Inflammatory macrophage treated with lipopolysaccharide for 4 hours (primary cell): ENCODE data around the gene SOCS2.
A peak's percentile ranks its signal among the peaks of the same experiment; 100 is the strongest.
"Not testable (repeated sequence)": the region's sequence is repeated elsewhere in the genome, so short reads cannot be mapped to it uniquely, and the experiment has no call there.

Experiments used
- DNase-seq: peaks from one replicate; pipeline ENCODE4 v3.0.0-alpha.2; 2020

The SOCS2 gene, protein sequence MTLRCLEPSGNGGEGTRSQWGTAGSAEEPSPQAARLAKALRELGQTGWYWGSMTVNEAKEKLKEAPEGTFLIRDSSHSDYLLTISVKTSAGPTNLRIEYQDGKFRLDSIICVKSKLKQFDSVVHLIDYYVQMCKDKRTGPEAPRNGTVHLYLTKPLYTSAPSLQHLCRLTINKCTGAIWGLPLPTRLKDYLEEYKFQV

DNA sequence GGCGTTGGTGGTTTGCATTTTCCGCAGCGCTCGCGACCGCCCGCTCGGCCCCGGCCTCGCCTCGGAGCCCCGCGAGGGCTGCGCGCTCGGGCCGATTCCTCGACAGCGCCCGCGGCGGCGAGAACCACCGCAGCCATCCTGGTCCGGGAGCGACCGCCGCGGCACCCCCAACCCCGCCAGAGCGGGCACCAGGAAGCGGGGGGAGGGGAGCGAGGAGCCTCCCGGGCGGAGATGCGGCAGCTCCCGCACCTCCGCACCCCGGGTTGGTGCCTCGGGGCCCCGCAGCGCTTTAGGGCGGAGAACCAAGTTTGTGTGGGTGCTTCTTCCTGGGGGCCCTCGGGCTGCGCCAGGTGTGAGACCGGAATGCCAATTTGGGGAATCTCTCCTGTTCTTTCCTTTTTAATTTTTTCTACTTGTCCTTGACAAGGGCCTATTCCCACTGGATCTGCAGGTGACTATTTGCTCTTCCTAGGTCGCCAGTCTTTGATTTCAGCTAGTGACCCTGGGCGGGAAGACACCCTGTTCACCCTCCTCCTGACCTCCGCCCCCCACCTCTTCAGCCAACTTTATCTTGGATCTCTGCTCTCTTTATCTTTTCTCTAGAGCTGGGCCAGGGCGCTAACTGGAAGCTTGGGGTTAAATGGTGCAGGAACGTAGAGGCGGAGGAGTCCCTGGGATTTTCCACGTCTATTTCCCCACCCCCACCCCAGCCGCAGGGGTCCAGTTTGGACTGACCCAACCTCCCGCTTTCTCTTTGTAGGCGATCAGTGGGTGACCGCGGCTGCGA lies at the start of gene SOCS2:
Gene SOCS2, plus strand, starts transcription at position 751 of the 787 bp plus-strand sequence. CDS start 223 bp downstream, outside the sequence.
- DNase-seq, result no peak

DNA sequence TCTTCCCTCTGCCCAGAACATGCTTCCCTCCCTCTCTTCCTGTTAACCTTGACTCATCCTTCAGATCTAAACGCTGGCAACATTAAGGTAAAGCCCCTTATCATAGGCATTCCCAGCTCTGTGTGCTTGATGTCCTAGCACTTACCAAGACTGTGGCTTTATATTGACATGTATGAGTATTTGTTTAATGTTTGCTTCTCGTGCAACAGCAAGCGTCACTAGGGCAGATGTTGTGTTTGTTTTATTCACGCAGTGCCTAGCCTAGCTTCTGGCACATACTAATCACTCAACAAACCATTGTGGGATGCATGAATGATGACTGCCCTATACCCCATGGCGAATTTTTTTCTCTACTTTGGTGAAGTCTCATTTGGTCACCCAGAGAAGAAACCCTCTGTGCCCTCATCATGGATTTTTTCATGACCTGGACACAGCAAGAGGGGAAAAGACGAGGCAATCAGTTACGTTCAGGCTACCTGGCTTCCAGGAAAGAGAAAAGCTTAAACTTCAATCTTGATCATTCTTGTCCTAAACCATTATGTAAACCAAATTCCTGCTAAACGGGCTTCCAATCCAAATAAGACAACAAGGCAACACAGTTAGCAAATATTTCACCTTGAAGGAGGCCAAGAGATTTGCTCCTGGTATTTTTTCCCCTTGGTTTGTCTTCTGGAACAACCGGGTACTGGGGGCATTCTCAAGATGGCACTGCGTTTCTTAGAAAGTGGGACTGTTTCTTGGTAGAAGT lies 47.9 kb upstream of the SOCS2 start:
- DNase-seq, result no peak

DNA sequence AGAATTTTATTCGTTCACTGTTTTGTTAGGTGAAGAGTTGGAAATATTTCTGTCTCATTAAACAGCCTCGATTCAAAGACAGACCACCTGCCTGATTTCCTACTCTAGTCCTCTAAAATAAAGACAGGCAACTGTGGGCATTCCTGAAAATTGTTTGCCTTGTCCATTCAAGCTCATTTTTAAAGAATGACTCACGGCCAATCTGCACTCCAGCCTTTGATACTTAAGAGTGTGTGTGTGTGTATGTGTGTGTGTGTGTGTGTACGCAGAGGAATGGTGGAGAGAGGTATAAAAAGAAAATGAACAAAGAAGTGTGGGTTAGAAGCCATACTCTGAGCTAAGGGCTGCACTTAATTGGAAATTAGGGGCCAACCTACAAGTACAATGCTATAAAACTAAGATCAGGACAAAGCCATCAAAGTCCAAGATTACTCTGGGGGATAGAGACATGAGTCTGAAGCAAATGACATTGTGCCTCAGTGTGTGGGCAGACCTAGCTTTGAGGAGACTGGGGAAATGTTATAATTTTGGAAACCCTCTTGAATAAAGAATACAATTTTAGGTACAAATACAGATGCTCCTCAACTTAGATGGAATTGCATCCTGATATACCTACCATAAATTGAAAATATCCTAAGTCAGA lies 45.6 kb upstream of the SOCS2 start:
- DNase-seq, result no peak

DNA sequence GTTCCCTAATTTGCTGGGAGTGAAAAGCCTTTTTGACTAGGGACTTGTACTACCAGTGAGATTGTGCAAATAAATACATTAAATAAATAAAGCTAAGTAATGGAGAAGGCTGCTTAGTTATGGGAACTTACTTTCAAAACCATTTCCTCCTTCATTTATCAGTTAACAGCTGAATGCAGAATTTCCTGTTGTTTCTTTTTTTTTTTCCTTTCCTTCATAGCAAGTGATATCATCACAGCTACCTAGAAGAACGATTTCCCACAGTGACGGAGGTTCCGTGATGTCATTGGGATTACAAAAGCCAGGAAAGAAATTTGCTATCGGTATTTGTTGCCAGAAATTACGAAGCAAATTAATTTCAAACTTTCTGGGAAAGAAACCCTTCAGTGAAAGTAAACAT lies 42.1 kb upstream of the SOCS2 start:
- peak; percentile 51 for DNase-seq

DNA sequence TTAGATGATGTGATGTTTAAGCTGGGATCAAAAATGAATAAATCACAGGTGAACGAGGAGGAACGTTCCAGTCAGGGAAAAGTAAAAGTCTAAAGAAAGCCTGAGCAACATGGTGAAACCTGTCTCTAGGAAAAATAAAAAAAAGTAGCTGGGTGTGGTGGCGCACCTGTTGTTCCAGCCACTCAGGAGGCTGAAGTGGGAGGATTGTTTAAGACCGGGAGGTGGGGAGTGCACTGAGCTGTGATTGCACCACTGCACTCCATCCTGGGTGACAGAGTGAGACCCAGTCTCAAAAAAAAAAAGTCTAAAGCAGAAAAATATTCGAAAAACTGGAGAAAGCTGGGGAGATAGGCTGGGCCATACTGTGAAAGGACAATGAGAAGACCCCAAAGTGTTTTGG lies 39.2 kb upstream of the SOCS2 start:
- DNase-seq, result no peak

DNA sequence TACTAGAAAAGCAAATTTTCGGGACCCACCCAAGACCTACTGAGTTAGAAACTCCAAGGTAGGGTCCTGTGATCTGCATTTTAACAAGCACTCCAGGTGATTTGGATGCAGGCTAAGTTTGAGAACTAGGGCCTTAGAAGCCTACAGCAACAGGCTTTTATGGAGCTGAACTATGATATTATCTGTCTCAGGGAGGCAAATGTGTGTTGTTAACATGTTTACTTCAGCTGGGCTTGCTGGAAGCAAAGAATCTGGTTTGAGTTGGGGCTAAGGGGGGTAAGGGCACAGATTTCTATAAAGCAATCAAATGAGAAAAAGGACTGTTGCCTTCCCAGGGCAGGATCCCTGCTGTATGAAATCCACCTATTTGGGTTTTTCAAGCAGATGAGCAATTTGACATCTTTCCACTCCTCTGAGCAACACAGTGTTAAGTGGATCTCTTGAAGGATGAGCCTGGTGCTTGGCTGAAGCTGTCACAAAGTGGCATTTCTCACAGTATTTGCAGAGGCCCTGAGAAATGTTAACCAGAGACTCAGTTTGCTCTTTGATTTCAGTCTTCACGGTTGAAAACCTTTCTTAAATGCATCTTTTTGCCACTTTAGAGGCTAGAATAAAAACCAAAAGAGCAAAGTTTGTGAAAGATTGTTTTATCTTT lies 36.2 kb upstream of the SOCS2 start:
- no peak for DNase-seq

DNA sequence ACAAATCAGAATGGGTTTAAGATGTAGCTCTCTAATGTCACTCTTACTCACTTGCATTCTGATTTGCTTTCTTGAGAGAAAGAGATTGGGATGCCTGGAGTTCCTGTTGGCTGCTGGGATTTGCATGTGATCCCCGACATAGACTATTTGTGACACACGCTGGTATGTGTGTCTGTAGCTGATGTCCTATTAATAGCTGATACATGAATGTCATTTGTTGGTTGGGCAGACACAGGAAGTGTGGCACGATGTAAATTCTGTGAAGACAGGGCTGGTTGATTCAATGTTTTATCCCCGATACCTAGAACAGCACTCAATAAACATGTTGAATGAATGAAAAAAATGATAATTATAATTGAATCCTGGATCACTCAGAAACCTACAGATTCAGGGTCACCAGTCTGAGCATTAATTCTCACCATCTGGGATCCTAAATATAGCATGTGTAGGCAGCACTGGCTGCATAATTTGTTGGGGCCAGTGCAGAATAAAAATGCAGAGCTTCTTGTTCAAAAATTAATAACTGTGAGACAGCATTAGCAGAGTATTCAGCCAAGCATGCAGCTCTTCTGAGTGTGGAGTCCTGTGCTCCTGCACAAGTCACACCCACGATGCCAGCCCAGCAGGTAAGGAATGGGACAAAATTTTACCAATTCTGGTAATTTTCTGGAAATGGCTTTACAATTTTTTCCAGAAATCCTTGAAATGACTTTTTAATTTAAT lies 35.5 kb upstream of the SOCS2 start:
- DNase-seq, result no peak

DNA sequence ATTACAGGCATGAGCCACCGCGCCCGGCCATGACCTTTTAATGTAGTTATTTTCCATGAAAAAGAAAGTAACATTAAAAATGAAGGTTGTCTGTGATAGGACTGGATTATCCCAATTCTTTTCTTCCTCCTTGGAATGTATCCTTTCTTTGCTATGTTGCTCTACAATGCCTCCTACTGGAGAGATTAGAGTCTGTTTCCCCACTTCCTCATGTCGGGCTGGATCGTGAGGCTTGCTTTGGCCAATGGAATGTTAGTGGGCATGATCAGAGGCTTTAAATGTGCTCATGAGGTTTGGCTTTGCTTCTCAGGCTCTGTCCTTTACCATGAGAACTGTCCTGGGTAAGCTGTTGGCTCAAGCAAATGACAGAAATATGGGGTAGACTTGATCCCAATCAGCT lies 34.7 kb upstream of the SOCS2 start:
- DNase-seq, result no peak

DNA sequence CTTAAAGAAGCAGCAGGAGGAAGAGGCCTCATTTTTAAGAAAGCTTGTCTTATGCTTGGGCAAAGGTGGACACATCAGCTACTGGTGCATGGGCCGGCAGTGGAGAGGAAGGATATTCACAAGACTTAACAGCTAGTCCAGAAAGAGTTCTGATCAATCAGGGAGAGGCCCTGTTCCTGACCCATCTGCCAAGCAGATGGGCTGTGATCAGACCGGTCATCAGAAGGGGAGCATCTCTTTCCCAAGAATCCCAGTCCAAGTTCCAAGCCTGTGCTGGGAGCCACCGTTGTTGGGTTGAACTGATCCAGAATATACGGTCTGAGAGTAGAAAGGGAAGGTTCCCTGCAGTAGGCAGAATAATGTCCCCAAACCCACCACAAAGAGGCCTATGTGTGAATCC lies 32.7 kb upstream of the SOCS2 start:
- DNase-seq, result no peak

DNA sequence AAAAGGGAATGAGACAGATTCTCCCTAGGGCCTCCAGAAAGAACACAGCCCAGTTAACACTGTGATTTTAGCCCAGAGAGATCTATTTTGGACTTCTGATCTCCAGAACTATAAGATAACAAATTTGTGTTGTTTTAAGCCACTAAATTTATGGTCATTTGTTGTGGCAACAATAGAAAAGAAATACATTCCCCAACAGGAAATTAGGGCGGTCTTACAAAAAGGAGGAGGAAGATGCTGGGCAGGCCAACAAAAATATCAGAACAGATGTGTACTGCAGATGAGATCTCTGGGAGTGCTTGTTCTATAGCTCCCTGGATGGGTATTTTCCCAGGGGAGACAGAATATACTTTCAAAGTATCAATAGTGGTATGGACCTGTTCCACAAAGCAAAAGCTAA lies 32.0 kb upstream of the SOCS2 start:
- no peak for DNase-seq

DNA sequence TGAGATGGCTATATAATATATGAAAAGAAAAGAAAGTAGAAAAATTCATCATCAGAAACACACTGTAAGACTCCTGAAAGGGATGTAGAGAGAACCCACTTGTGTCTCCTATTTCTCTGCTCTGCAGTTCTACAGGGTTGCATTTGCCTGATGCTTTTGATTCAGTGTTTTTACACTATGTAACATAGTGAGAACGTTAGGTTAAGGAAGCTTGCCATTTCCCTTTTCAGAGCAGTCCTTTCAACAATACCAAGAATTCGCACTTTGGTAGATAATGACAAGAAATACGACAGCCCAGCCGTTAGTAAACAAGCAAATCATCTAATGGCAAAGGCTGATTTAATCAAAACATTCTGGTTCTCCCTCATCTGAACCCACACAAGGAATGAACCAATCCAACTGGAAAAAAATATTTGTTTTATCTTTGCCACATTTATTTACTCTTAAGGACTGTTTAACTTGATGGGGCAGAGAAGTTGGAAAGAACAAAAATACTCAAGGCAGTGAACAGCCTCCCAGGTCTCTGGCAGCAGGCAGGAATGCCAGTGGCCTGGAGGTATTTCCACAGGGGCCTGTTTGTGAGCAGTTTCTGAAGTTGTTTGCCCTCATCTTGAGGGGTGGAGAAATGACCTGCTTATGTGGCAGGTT lies 30.8 kb upstream of the SOCS2 start:
- no peak for DNase-seq

DNA sequence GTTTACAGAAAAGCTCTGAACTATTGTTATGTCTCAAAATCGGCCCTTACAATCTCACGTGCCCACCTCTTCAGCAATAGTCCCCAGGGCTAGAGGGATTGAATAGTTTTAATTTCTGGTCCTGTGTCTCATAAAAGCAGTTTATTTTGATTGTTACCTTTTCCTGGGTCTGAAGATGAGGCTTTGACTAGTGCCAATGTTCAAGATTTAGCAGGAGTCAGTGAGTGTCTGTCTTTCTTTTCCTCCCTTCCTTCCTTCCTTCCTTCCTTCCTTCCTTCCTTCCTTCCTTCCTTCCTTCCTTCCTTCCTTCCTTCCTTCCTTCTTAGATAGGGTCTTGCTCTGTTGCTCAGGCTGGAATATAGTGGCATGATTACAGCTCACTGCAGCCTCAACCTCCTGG lies 24.7 kb upstream of the SOCS2 start:
- DNase-seq, result no peak

DNA sequence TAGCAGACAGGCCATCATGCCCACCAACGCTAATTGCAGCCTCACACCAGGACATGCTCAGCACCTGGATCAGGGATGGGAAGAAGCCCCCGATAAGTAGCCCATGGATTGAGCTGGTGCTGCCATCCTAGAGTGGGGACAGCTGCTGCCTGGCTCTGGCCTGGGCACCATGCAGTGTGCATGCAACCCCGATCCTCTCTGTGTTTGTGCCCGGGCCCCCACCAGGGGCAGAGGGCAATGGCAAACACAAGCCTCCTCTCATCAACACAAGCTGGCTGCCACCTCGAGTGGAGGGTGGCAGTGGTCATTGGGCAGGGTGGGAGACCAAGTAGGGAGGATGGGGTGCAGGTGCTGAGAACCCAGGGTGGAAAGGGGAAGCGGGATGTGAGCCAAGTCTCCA lies 23.3 kb upstream of the SOCS2 start:
- DNase-seq, result no peak

DNA sequence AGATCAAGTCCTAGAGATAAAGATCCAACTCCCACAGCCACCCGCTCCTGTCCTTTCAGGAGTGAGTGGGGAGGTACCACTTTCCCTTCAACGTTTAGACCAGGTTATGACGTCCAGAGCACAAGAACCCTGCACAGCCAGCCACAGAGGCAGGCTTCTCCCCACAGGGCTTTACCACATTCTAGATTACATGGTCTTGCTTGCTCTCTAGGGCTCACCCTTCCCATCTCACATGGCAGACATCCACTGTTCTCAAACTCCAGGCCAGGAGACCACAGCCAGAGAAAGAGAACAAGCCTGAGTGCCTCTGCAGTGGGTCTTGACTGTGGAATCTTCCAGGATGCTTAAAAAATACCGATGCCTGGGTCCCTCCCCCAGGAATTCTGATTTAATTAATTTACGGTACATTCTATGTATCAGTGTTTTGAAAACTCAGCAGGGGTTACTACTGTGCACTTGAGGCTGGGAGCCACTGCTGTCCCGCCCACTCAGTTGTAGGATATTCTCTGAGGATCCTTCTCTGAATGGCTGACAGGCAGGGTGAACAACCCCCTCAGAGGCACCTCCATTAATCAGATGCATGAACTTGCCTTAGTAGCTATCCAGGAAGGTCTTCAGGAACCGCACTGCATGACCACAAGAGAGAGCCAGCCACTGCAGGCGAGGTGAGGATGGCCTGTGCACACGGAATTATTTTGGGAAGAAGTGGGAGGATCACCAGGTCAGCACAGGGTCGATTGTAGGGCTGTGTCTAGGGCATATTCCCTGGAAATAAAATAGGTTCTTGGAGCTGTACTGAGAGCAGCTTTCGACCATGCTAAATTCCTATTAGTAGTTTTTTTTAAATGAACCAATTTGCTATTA lies 21.5 kb upstream of the SOCS2 start:
- no peak for DNase-seq

DNA sequence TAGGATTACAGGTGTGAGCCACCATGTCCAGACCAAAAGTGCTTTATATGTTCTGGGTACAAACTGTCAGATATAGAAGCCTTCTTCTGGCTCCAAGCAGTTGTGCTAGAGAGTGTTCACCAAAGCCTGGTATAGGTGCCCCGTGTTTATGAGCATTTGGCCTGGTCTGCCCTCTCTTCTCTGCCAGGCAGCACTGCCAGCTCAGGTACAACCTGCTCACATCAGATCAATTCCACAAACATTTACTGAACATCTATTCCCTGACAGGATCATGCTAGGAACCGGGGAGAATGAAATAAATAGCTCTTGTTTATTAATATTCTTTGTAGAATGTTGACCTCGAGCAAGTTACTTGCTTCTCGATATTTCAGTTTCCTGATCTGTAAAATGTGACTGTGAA lies 20.0 kb upstream of the SOCS2 start:
- no peak for DNase-seq

DNA sequence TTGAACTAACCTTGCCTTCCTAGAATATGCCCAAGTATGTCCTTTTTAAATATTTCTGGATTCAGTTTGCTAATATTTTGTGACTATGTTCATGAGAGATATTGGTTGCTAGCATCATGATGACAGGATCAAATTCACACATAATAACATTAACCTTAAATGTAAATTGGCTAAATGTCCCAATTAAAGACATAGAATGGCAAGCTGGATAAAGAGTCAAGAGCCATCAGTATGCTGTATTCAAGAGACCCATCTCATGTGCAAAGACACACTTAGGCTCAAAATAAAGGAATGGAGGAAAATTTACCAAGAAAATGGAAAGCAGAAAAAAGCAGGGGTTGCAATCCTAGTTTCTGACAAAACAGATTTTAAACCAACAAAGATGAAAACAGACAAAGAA lies 14.6 kb upstream of the SOCS2 start:
- not testable (repeated sequence) for DNase-seq

DNA sequence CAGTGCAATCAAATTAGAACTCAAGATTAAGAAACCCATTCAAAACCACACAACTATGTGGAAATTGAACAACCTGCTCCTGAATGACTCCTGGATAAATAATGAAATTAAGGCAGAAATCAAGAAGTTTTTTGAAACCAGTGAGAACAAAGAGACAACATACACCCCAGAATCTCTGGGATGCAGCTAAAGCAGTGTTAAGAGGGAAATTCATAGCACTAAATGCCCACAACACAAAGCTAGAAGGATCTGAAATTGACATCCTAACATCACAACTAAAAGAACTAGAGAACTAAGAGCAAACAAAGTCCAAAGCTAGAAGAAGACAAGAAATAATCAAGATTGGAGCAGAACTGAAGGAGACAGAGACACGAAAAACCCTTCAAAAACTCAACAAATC lies 13.8 kb upstream of the SOCS2 start:
- not testable (repeated sequence) for DNase-seq

DNA sequence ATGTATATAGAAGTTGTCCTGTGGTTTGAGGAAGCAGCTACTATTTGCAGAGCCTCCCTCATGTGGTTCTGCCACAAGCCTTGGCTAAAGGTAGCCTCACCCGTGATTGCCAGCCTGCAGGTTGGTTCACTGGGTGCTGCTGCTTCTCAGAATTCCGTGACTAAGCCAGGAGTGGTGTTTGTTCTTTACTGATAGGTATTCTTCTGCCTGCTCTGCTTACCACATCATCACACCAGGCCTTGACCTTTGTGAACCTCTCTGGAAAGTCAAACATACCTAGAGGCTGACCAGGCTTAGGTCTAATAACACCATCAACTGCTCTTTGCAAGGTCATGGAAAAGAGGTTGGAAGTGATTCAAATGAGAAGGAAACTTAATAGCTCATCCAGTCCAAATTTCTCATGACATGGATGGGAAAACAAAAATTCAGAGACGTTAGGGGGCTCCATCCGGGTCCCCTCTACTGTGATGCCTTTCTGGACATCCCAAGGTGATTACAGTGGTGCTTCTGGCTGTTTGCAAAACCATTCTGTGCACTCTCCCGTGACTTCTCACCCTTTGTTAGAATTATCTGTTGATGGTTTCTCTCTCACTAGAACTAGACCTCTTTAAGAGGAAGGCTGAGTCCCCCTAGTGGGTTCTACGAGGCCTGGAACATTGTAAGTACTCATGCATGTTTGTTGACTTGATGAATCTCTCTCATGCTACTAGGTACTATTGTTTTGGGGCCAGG lies 8.5 kb upstream of the SOCS2 start:
- DNase-seq, result no peak

DNA sequence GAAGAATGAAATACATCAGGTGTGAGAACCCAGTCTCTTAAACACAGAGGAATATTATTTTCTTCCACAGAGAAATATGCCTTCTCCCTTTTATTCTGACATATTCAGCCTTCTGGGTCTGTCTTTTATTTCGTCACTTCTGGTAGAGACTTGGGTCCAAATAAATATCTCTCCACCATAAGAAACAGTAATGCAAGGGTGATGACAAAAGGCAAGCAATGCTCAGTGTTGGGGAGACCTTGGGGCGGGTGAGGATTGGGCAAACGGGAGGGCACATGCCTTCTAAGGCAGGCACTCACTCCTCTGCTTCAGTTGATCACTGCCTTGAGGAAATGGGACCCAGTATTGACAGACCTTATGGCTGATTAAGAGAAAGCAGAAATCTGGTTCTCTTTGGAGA lies 6.7 kb upstream of the SOCS2 start:
- DNase-seq, result no peak

DNA sequence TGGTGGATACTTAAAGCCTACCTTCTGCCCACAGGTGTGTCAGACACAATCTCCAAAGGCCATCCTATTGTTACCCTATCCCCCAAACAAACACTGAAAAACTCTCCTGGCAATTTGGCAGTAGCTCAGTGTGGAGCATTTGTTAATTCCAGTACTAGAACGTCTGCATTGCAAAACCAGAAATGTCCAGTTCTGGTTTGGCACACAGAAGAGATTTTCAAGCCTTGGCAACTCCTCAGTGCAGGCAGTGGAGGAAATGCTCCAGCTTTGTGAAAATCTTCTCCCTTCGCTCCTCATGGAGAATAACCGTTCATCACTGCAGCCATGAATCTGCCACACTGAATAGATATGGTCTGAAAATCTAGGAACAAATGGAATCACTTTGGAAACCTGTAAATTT lies 5.3 kb upstream of the SOCS2 start:
- no peak for DNase-seq
